ENCODE results near the gene ADRA2C.
"Not testable (repeated sequence)": the region's sequence is repeated elsewhere in the genome, so short reads cannot be mapped to it uniquely, and the experiment has no call there.

The ADRA2C gene

DNA sequence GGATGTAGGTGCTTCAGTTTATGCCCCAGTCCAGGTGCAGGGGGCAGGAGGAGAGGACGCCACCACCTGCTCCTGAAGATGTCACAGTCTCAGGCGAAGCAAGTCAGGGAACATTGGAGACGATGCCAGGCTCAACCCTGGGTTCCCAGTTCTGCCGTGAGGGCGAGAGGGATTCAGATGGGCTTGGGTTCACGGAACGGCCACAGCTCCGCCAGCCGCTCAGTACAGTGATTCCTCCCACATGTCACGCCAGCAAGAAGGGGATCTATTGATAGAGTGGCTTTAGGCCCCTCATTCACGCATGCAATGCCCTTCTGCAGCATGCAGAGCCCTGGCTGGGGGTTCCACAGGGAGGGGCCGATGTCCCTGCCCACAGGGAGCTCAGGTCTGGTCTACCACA, 34.2 kb downstream of the ADRA2C start:
- FAIRE-seq: no peak

DNA sequence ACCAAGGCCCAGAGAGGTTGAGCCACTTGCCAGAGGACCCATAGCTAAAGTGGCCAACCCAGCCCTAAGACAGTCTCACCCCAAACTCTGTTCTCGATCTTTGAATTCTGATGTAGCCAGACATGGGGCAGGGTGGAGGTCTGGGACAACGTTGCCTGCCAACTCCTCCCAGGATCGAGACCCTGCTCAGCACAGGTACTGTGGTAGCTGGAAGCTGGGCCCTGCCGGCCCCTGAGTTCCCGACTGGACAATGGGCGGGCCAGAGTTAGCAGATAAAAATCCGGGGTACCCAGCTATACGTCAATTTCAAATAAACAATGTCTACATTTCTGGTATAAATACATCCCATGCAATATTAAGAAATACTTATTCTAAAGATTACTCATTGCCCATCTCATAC, 35.3 kb downstream of the ADRA2C start:
- no peak for FAIRE-seq

DNA sequence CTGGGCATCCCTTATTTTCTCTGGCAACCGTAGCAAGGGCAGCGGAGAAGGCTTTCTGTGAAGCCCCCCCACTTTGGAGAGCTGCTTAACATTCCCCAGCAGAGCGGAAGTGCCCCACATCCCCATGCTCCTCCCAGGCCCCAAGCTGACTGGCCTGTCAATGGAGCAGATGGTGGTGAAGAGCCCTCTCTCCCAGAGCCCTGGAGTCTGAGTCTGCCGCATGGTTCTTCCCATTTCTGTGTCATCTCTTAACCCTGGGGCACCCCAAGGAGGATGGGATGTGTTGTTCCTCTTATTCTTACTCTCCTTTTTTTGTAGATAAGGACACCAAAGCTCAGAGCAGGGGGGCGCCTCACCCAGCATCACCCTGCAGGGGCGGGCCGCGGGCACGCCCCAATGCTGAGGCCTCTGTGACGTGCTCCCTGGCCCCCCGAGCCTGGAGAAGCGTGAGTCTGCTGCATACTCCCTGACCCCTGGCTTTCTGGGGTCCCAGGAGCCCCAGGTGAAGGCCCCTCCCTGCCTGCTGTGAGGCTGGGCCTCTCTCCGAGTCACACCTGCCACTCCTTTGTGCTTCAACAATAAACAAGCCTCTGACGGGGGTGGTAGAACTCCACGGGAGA, 35.9 kb downstream of the ADRA2C start:
- no peak for FAIRE-seq

DNA sequence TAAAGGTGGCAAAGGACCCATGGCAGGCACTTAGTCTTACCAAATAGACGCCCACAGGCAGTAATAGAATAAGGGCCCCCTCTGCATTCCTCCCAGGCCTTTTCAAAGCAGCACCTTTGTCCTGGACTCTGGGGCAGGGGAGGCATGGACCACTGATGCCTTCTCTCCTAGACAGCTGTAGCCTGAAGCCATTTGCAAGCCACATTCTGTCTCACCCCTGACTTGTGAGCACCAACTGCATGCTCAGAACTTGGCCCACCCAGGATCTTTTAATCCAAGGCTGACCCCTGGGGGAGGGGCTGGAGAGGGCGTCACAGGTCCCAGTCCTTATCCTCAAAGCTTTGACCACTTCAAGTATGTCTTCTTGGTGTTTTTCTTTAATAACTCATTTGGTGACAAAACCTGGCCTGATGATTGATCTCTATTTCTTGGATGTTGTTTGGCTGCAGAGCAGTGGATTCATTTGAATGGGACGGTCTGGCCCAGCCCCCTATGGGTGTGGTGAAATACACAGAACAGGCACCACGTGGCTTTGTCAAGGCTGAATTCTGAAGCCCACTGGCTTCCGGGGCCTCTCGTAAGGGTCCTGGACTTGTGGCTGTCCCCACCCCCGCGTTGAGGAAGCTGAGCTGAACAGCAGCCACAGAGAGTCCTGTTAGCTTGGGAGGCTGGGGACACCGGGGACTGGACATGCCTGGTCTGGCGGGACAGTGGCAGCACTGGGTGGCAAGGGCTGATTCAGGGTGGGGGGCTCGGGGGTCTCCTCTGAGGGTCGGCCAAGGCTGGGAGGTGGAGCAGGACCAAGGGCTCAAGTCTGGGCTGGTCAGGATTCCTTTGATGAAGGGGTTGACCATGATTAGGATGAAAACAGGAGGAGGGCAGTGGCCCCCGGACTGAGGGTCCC, 36.6 kb downstream of the ADRA2C start:
- no peak for FAIRE-seq

DNA sequence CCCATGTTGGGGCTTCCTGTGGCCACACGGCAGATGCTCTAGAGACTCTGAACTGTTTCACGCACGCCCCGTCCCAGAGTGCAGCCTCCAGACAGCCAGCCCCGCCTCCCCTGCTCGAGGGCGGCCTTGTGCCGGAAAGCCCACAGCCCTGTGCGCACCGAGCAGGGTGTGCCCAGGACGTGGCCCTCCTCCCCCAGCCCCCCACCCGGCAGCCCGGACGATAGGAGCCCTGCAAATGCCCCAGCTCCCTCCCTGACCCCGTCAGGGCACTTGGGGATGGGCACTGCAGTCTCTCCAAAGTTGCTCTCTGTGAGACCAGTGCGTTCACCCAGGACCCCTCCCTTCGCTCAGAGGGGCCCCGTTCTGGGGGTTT, 37.3 kb downstream of the ADRA2C start:
- no peak for FAIRE-seq

DNA sequence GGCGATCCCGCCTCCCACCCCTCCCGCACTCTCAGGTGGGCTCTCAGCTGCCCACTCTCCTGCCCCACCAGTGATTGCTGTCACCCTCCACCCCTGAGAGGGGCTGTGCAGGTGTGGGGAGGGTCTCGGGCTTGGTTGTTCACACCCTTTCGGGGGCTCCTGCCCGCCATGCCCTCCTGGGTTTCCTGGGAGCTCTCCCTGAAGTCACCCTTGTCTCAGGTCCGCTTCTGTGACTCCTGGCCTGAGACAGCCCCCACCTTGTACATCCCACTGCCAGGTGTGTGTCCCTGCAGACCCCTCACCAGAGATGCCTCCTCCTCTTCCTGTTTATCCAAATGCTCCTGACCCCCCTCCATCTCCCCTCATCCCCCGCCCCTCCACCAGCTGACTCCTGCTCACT, 37.8 kb downstream of the ADRA2C start:
- FAIRE-seq: no peak

DNA sequence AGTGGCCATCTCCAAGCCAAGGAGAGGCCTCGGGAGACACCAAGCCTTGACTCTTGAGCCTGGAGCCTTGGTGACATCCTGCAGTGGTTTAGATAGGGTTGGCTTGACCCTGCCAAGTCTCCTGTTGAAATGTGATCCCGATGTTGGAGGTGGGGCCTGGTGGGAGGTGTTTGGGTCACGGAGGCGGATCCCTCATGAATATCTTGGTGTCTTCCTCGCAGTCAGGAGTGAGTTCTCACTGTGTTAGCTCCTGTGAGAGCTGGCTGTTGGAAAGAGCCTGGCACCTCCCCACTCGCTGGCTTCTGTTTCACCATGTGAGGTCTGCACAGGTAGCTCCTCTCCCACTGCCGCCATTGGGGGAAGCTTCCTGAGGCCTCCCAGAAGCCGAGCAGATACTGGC, 38.8 kb downstream of the ADRA2C start:
- FAIRE-seq: no peak

DNA sequence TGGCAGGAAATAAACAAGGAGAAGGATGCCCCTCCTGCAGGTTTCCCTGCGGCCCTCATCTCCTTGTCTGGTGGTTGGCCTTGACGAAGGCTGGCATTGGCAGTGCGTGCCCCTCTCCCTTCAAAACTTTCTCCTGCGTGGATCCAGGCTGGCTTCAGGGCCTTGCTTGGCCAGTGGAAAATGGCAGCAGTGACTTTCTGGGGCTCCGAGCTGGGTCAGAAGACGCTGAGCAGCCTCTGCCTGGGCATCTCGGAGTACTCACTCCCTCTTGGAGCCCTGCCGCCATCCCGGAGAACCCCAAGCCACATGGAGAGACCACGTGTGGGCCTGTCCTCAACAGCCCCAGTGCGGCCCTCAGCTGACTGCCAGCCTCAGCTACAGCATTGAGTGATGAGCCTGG, 39.5 kb downstream of the ADRA2C start:
- no peak for FAIRE-seq

DNA sequence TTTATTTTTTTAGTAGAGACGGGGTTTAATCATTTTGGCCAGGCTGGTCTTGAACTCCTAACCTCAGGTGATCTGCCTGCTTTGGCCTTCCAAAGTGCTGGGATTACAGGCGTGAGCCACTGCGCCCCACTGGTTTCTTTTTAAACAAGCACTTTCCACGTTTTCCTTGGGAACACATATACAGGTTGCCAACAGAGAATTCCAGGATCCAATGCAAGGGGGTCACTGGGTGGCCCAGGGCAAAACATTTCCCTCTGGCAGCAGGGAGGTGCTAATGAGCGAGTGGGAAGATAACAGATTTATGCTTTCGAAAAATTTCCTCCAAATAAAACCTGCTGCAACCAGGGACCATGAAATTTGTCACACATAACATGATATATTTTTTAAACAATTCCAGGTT, 41.1 kb downstream of the ADRA2C start:
- FAIRE-seq: no peak

DNA sequence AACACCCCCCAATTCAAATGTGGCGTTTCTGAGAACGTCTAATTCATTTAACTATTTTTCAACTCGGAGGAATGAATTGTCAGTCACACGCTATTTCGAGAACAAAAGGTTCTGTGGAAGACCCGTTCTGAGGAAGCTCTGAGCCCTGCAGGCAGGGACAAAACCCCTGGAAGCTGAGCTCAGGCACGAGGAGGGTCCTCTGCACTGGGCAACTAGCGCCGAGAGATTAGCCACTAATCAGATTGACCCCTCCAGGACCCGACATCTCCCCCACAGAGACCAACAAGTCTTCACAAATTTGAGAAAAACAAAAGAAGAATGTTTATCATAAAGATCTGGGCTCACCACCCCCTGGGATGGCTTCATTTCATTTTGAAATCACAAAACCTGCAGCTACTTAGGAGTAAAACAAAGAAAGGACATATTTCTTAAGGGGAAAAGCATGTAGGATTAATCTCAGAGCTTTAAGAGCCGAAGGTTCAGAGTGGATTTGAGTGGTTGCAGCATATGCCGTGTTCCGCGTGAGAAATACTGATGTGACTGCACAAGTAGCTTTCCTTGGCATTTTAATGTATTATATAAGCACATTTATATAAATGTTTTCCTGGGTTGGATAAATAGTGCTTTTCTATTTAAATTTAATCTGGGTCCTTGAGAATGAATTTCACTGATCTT, 41.8 kb downstream of the ADRA2C start:
- no peak for FAIRE-seq

DNA sequence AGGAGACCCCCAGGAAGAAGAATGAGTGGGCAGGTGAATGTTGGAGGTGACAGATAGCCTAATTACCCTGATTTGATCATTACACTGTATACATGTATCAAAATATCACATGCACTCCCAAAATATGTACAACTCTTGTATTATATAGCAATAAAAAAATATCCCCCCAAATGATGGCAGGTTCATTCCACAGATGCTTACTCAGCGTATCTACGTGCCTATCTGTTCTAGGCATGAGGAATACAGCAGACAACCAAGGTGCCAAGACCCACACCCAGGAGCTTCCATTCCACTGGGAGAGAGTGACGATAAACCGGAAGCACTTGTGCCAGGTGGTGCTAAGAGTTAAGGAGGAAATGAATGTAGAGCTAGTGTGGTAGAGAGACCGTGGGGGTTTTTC, 42.4 kb downstream of the ADRA2C start:
- FAIRE-seq: no peak

DNA sequence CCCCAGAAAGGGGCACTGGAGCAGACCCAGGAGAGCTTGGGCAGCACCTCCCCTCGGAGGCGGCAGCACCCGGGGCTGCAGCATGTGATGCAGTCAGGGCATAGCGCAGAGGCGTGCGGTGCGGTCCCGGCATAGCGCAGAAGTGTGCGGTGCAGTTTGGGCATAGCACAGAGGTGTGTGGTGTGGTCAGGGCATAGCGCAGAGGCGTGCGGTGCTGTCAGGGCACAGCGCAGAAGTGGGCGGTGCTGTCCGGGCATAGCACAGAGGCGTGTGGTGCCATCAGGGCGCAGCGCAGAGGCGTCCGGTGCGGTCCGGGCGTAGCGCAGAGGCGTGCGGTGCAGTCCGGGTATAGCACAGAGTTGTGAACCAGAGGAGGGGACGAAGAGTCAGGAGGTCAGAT, 42.8 kb downstream of the ADRA2C start:
- FAIRE-seq: no peak

DNA sequence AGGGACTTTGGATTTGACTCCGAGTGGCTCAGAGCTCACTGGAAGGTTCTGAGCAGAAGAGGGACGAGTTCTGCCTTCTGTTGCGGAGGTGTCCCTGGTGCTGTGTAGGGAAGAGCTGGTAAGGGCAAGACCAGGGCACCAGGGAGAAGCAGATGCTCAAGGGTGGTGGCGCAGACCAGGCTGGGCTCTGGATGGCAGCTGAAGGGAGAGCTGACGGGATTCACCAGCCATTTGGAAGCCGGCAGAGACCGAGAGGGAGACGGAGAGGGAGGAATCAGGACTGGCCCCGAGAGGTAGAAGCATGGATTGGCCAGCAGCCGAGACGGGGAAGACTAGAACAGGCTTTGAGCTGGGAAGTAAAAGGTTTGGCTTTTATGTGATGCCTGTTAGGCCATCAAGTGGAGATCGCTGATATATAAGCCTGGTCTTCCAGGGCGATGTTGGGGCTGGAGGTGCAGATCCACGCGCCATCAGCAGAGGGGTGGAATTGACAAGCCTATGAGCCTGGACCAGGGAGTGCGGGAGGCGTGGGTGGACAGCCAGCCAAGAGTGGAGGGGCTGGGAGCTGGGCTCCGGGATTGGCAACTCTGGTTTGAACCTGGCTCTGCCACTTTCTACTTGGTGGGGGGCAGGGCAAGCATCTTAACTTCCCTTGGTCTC, 43.4 kb downstream of the ADRA2C start:
- FAIRE-seq: no peak

DNA sequence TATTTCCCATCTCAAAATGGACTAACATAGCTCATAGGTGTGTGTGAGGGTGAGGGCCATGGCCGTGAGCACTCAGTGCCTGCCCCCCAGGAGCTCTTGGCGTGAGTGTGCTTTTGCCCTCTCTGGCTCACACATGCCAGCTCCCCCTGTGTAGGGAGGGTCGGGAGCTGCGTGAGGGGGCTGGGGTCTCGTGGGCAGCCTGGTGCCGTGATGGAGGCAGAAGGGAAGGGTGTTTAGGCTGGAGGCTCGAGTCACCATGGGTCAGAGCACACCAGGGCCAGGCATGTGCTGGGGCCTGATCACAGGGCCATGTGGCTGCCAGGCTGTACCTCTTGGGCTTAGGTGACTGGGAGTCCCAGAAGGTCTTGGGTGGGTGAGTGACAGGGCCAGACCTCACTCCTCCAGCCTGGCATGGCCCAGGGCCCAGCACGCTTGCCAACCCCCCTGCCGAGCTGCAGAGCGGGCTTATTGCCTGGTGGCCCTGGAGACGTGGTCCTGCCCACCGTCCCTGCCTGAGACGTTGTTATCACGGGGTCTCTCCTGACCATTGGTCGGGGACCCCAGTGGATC, 44.0 kb downstream of the ADRA2C start:
- no peak for FAIRE-seq

DNA sequence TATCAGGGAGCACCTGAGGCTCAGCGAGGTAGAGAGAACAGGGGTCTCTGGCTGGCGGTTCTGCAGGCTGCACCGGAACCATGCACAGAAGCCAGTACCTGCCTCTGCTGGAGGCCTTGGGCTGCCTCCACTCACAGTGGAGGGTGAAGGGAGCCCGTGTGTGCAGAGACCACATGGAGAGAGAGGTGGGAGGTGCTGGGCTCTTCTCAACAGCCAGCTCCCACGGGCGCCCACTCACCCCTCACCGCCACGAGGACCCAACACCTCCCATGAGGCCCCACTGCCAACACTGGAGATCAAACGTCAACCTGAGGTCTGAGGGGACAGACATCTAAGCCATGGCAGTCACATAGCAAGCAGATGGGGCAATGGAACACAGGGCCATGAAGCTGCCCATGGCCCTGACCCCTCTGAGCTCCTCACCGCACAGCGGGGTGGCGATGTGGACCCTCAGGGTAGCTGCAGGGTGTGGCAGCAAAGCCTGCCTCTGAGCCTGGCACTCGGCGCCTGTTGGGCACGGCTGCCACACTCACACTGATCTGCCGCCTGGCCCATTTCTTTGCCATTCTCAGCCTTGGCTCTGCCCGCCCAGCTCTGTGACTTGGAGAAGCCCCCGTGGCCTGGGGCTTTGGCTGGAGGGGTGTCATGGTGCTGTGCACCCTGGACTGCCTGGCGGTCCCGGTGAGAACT, 44.8 kb downstream of the ADRA2C start:
- no peak for FAIRE-seq

DNA sequence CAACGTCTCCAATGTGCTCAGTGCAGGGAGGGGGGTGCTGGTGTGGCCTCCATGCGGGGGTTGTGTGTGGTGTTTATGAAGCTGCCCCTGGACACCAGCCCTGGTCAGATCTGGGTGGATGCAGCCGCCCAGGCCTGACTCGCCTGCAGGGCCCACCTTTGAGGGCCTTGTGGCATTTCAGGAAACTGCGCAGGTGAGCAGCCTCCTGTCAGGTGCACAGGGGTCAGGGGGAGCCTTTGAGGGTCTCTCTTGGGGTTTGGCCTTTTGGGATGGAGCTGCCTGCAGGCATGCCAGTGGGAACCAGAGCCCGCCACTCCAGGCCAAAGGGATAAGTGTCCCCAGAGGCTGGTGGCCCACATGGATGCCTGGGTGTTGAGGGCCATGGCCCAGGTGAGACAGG, 45.4 kb downstream of the ADRA2C start:
- FAIRE-seq: no peak

DNA sequence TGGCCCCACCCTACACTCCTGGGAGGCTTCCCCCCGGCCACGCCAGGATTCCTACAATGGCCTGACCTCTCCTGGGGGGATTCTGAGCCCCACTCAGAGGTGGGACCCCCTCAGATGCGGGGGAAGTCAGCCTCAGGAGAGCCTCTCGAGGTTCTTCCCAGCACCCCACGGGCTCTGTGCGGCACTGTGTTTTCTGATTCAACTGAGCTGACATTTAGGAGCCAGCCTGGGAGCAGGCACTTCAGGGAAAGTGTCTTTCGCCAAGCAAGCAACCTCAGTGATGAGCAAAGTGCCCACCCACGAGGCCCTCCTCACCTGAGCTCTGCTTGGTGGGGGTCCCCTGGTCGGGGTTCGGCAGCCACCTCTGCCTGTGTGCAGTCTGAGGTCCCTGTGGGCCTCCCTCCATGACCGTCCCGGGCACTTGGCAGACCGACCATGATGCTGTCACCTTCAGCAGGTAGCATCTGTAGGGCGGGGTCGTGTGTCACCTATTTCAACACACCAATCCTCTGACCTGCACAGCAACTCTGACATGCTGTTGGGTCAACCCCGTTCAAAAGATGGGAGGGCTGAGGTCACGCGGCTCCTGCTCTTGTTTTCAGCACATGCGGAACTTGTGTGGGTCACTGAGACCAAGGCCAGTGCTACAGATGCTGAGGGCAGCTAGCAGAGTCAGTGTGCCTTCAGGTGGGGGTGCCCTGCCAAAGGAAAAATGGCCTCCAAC, 46.2 kb downstream of the ADRA2C start:
- FAIRE-seq: no peak

DNA sequence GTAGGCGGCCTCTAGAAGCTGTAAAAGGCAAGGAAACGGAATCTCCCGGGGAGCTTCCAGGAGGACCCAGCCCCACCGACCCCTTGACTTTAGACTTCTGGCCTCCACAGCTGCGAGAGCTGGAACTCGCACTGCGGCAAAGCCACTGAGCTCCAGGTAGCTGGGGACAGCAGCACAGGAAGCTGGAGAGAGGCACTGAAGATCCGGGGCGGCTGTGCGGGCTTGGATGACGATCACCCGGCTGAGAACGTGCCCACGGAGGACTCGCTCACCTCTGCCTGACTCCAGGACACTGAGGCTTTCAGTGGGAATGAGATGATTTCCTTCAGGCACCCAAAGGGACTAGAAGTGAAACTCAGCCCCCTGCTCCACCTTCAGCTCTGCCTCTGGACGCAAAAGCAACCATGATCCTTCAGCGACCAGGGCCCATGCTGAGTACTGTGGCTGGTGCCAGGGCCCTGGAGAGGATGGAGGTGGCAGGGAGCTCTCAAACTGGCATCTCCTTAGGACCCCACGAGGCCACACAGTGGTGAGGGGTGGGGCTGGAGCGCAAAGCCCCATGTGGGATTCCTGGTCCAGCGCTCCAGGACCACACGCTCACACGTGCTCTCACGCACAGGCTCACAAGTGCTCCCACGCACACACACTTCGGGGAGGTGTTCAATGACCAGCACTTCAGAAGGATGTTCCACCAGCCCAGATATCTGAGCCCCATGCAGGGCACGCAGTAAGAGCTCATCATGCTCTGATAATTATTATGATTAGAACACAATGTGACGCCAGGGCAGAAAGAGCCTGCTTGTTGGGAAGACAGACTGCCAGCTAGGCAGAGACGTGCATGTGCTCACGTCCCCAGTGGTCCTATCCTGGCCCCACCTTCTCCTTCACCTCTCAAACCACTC, 47.2 kb downstream of the ADRA2C start:
- no peak for FAIRE-seq

DNA sequence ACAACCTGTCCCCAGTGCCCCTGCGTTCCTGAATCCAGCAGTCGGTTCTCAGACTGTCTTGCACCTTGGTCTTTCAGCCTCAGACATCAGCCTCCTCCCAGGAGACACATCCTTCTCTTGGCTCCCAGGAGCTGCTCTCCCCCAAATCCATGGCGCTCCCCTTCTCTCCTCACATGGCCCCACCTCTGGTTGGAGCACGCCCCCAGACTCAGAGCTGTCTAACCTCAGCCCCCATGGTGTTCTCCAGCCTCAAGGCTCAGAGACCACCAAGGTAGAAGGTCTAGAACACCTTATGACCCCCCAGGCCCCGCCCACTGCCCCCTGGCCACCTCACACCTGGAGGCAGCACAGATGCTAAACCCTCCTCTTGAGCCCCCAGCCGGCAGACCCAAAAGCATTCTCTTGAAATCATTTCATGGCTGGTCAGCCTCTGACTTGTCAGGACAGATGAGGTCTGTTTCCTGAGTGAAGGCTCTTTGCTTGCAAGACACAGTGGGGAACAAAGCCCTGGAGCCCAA, 47.9 kb downstream of the ADRA2C start:
- no peak for FAIRE-seq

DNA sequence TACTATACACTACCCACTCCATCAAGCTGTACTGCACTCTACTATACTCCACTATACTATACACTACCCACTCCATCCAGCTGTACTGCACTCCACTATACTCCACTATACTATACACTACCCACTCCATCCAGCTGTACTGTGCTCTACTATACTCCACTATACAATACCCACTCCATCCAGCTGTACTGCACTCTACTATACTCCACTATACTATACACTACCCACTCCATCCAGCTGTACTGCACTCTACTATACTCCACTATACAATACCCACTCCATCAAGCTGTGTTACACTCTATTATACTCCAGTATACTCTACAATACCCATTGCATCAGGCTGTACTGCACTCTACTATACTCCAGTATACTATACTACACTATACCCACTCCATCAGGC, 48.7 kb downstream of the ADRA2C start:
- FAIRE-seq: not testable (repeated sequence)
